Activated naive CD8-positive, alpha-beta T cell treated with anti-CD3 and anti-CD28 coated beads, Interleukin-2, amount 10 ng/mL, durations not matched to agents 7 days and 5 days (primary cell): ENCODE results near the gene F12. TPM values are rescaled to one million over a fixed set of nuclear protein-coding genes. Genes with fewer than 3 reads are reported as not detected.
A peak's percentile ranks its signal among the peaks of the same experiment; 100 is the strongest.

Experiments
- ATAC-seq: fragments of 150-1000 bp; cut with Tn5 transposase; one replicate; pipeline ENCODE4 v1.10.0; 2021; ENCODE audit warnings: low read depth, moderate library complexity
- POLR2A ChIA-PET: fragments of 350-600 bp; sonication (Branson Sonifier 250); formaldehyde crosslinking; loops from one replicate; lab custom pipeline; 2021; ENCODE audit warnings: antibody characterized with exemption; lab: Charles Lee
- DNase-seq: peaks from one replicate; pipeline ENCODE4 v3.0.0; 2021
- H3K27ac Mint-ChIP-seq: one replicate; pipeline ENCODE4 v1.8.0; 2022; ENCODE audit warnings: mild to moderate bottlenecking, mixed read lengths
- H3K27me3 Mint-ChIP-seq: one replicate; pipeline ENCODE4 v1.8.0; 2022; ENCODE audit warnings: mild to moderate bottlenecking, moderate library complexity, mixed read lengths
- H3K36me3 Mint-ChIP-seq: one replicate; pipeline ENCODE4 v1.8.0; 2021; ENCODE audit warnings: mild to moderate bottlenecking, mixed read lengths
- H3K4me1 Mint-ChIP-seq: one replicate; pipeline ENCODE4 v1.8.0; 2021; ENCODE audit warnings: mixed read lengths
- H3K4me3 Mint-ChIP-seq: one replicate; pipeline ENCODE4 v1.8.0; 2022; ENCODE audit warnings: mild to moderate bottlenecking, moderate library complexity, mixed read lengths
- H3K9me3 Mint-ChIP-seq: one replicate; pipeline ENCODE4 v1.8.0; 2021; ENCODE audit warnings: mixed read lengths
- total RNA-seq, 2 experiments: library from RNA; stranded (reverse); gene quantifications; one replicate each; pipeline ENCODE4 v1.2.3, GENCODE V29; 2021

F12 gene
- total RNA-seq, 2 experiments from 2014 or later: 2.2 to 2.8 TPM

DNA sequence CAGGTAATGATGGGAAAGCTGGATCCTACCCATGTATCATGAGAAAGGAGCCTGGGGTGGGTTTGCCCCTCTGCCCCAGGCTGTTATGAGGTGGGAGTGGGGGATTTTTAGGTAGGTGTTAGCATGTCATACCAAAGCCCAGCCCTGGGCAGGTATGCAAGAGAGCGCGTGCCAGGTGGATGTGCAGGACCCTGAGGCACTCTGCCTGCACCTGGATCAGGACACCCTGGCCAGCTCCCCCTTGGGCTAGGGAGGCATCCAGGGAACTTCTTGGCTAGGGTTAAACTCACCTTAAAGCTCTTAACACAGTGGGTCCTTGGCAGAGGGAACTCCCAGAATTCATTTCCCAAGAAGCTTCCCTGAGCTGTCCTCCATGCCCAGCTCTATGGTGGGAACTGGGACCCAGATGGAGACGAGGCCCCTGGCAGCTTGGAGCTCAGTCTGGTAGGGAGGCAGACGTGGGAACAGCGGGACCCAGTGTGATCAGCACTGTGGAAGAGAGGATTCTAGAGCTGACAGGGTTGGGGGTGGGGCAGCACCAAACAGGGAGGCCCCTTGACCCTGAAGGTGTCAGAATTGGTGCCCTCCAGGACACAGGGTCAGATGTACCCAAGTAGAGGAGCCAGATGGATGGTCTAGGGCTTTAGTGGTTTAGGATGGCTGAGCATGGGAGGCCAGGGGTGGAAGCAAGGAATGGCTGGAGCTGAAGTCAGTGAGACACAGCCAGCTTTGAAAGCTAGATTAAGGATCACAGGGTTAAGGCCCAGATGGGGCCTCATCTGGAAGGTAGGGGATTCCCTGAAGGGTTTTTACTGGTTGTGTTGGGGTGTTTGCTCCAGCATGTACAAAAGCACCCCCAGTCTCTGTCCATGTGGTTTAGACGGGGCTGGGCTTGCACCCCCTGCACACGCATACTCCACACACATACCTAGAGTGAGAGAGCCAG lies 35.0 kb upstream of the F12 start:
- POLR2A ChIA-PET: interaction anchor here (0.8 to 12.5 kb wide), 9 partner anchors 7 to 73 kb away, joined by 4 to 312 read pairs (median 18); partner anchors contain the start of gene GRK6
- peaks cover 38% of the 10 kb centered on the region for H3K4me1 Mint-ChIP-seq
- H3K9me3 Mint-ChIP-seq: no peaks in the 10 kb centered on the region
- H3K27me3 Mint-ChIP-seq: no peaks in the 10 kb centered on the region
- DNase-seq (peak; percentile 43), ATAC-seq (no peak)
- peaks cover 10% of the 10 kb centered on the region for H3K36me3 Mint-ChIP-seq
- no peak overlapping the region for H3K4me3 Mint-ChIP-seq
- H3K27ac Mint-ChIP-seq: peak overlapping the region; percentile 67

DNA sequence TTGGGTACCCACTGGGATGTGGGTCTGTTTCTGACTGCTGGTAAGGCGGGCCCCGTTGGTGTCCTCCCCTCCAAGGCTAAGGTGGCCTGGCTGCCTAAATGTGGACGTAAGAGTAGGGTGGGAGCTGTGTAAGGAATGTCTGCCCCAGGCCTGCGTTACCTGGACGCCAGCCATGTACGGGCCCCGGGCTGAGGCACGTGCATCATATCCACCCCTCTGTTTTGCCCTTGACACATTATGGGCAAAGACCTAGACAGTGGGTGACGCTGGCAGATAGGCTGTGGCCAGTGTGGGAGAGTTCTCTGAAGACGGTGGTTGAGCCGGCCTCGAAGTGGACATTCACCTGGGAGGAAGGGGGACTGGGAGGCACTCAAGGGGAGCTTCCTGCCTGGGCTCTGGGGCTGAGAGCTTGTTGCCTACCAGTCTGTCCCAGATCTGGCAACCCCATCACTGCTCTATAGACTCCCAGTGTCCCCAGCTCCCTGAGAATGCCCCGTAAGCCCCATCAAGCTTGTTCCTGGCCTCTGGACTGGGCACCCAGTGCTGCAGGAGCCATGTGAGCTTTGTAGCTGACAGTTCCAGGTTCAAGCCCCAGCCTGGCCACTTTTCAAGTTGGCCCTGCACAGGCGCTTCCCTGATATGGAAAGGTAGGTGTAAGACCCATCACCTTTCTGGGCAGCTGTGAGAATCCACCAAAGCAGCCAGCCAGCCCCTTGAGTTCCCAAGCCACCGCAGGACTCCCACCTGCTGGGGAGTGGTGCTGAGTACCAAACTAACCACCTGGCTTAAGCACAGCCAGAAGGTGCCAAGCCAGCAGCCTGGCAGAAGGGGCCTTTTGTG lies 34.0 kb upstream of the F12 start:
- Mint-ChIP-seq H3K27me3 (no peaks in the 10 kb centered on the region), H3K9me3 (no peaks in the 10 kb centered on the region), H3K27ac (peak overlapping the region; percentile 30), H3K4me1 (peaks cover 38% of the 10 kb centered on the region), H3K4me3 (no peak overlapping the region), H3K36me3 (peaks cover 11% of the 10 kb centered on the region)
- POLR2A ChIA-PET: interaction anchor here (0.8 to 12.5 kb wide), 6 partner anchors 6 to 54 kb away, joined by 4 to 312 read pairs (median 26); partner anchors contain the start of gene GRK6
- ATAC-seq (no peak), DNase-seq (no peak)

DNA sequence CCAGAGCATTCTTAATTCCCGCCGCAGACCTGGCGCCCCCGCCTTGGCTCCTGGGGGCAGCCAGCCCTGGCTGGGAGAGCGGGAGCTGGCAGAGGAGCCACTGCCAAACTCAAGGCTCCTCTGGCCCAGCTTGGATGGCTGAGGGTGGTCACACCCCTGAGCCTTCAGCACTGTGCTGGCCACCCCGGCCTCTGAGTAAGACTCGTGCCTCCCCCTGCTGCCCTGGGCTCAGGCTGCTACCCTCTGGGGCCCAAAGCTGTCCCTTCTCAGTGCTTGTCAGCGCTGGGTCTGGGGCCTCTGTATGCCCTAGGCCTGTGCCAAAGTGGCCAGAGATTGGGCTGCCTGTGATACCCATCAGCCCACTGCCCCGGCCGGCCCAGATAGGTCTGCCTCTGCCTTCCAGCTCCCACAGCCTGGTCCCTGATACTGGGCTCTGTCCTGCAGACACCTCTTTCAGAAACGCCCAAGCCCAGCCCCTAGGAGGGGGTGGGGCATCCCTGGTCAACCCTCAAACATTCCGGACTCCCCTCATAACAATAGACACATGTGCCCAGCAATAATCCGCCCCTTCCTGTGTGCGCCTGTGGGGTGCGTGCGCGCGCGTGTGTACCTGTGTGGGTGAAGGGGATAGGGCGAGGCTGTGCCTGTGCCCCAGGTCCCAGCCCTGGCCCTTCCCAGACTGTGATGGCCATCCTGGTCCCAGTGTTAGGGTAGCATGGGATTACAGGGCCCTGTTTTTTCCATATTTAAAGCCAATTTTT lies 32.9 kb upstream of the F12 start:
- no peak overlapping the region for H3K4me3 Mint-ChIP-seq
- no peak for ATAC-seq
- H3K36me3 Mint-ChIP-seq: peaks cover 19% of the 10 kb centered on the region
- H3K9me3 Mint-ChIP-seq: no peaks in the 10 kb centered on the region
- DNase-seq: peak; percentile 28
- H3K4me1 Mint-ChIP-seq: peaks cover 34% of the 10 kb centered on the region
- POLR2A ChIA-PET: interaction anchor here (1.0 to 12.5 kb wide), 4 partner anchors 12 to 39 kb away, joined by 4 to 312 read pairs (median 65); partner anchors contain the start of gene GRK6
- no peaks in the 10 kb centered on the region for H3K27me3 Mint-ChIP-seq
- H3K27ac Mint-ChIP-seq: no peak overlapping the region

DNA sequence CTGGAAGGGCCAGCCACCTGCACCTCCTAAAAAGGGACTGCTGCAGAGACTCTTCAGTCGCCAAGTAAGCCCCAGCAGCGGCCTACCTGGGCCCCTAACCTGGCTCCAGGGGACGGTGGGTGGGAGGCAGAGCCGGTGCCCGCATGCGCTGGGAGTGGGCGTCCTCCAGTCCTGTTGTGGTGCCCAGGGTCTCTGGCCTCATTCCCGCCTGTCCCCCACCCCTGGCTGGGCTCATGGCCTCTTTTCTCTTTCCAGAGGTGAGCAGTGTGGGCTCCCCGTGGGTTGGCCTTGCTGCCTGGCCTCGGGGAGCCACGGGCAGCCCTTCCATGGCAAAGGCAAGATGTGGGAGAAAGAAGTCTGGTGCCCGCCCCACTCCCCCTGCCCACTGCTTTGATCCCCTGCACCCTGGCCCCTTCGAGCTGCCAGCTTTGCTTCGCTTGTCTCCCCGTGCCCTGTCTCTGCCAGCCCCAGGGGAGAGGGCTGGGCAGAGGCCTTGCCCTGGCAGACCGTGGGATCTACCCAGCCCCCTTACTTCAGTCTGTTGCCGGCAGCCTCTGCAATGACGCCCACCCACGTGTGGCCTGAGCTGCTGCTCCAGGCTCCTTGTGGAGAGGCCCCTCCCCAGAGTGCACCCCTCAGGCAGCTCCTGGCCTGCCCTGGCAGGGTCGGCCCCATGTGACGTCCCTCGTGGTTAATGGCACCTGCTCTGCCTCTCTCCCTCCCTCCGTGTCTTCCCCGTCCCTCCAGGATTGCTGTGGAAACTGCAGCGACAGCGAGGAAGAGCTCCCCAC lies 31.8 kb upstream of the F12 start:
- Mint-ChIP-seq H3K27me3 (no peaks in the 10 kb centered on the region), H3K9me3 (no peaks in the 10 kb centered on the region), H3K4me1 (peaks cover 35% of the 10 kb centered on the region), H3K27ac (no peak overlapping the region), H3K36me3 (peaks cover 22% of the 10 kb centered on the region), H3K4me3 (no peak overlapping the region)
- POLR2A ChIA-PET: interaction anchor here (0.8 to 12.5 kb wide), 5 partner anchors 11 to 37 kb away, joined by 3 to 312 read pairs (median 8); partner anchors contain the start of gene GRK6
- ATAC-seq (no peak), DNase-seq (no peak)

DNA sequence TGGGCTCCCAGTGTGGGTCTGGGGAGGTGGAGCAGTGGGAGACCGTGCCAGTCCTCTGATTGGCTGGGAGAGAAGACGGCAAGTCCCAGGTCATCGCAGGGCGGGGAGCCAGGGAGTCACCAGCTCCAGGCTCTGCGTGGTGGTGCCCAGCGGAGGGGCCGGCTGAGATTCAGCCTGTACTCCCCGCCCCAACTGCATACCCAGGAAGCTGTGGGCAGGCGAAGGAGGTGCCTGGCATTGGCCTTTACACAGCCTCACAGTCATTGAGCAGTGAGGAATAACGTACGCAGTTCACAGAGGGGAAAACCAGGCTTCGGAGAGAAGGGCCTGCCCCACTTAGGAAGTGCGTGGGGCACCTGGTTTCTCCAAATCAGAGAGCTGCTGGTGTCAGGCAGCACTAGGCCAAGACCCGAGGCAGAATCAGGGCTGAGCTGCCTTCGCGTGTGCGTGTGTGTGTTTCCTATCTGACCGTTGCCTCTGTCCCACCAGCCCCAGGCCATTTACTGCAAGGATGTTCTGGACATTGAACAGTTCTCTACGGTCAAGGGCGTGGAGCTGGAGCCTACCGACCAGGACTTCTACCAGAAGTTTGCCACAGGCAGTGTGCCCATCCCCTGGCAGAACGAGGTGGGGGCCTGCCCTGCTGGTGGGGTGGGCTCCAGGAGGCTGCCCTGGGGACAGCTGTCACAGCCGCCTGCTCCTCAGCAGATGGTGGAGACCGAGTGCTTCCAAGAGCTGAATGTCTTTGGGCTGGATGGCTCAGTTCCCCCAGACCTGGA lies 31.0 kb upstream of the F12 start:
- Mint-ChIP-seq H3K9me3 (no peaks in the 10 kb centered on the region), H3K36me3 (peaks cover 26% of the 10 kb centered on the region), H3K4me1 (peaks cover 28% of the 10 kb centered on the region), H3K4me3 (no peak overlapping the region), H3K27me3 (no peaks in the 10 kb centered on the region), H3K27ac (peak overlapping the region; percentile 6)
- ATAC-seq (peak; percentile 4), DNase-seq (peak; percentile 31)
- POLR2A ChIA-PET: interaction anchor here (0.8 to 12.5 kb wide), 3 partner anchors 10 to 36 kb away, joined by 3 to 312 read pairs (median 19); partner anchors contain the start of gene GRK6

DNA sequence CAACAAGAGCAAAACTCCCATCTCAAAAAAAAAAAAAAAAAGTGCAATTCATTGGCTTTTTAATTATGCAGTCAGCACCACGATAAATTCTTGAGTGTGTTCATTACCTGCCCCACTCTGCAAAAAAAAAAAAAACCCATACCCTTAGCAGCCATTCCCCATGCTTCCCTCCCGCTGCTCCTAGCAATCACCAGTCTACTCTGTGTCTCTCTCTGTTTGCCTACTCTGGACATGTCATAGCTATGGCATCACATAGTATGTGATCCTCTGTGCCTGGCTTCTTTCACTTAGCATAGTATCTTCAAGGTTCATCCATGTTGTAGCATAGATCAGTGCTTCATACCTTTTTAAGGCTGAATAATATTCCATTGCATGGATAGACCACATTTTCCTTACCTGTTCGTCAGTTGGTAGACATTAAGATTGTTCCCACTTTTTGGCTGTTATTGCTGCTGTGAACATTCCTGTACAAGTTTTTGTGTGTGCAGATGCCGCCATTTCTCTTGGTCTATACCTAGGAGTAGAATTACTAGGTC lies 30.2 kb upstream of the F12 start:
- ATAC-seq (no peak), DNase-seq (no peak)
- no peaks in the 10 kb centered on the region for H3K9me3 Mint-ChIP-seq
- POLR2A ChIA-PET: interaction anchor here (0.6 to 12.5 kb wide), 5 partner anchors 8 to 46 kb away, joined by 3 to 312 read pairs (median 7); partner anchors contain the start of gene GRK6
- H3K4me3 Mint-ChIP-seq: no peak overlapping the region
- peaks cover 30% of the 10 kb centered on the region for H3K36me3 Mint-ChIP-seq
- peak overlapping the region; percentile 22 for H3K27ac Mint-ChIP-seq
- no peaks in the 10 kb centered on the region for H3K27me3 Mint-ChIP-seq
- peaks cover 25% of the 10 kb centered on the region for H3K4me1 Mint-ChIP-seq

DNA sequence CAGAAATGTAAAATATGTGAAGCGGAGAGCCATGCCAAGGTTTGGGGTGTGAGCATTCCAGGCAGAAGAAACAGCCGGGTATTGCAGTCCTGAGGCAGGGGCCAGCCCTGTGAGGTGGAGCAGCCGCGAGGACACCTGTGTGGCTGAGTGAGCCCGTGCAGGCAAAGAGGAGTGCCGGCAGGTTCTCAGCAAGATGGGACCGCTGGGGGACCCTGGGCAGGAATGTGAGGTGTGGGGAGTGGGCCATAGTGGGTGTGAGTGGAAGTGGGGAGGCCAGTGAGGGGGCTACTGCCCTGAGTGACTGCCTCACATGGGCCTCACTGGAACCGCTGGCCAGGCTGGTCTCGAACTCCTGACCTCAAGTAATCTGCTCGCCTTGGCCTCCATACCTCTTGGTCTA lies 29.1 kb upstream of the F12 start:
- Mint-ChIP-seq H3K4me3 (no peak overlapping the region), H3K27me3 (no peaks in the 10 kb centered on the region), H3K9me3 (no peaks in the 10 kb centered on the region), H3K27ac (no peak overlapping the region), H3K36me3 (peaks cover 34% of the 10 kb centered on the region), H3K4me1 (peaks cover 24% of the 10 kb centered on the region)
- DNase-seq (no peak), ATAC-seq (no peak)
- POLR2A ChIA-PET: interaction anchor here (1.5 to 3.5 kb wide), 3 partner anchors 7 to 34 kb away, joined by 4 to 21 read pairs (median 19); partner anchors contain the start of gene PRR7

DNA sequence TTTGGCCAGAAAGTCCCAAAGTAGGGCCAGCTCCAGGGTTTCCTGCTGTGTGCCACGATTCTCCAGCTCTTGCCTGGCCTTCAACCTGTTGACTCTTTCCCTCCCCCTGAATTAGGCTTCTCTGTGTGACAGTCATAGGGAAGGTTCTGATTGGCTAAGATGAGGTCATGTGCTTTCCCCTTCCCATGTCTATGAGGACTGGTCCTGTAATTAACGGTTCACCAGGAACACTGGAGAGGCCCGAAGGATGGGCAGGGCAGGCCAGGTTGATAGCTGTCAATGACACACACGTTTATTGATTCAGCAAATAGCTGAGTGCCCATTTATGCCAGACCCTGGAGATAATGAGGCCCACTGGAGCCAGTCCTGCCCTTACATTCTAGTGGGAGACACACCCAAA lies 28.3 kb upstream of the F12 start:
- Mint-ChIP-seq H3K27me3 (no peaks in the 10 kb centered on the region), H3K4me3 (no peak overlapping the region), H3K36me3 (peaks cover 39% of the 10 kb centered on the region), H3K4me1 (peaks cover 26% of the 10 kb centered on the region), H3K27ac (peak overlapping the region; percentile 48), H3K9me3 (no peaks in the 10 kb centered on the region)
- POLR2A ChIA-PET: interaction anchor here (0.8 to 3.5 kb wide), 9 partner anchors 8 to 47 kb away, joined by 3 to 21 read pairs (median 4); partner anchors contain the start of genes GRK6 and PRR7
- ATAC-seq: no peak
- DNase-seq: no peak

DNA sequence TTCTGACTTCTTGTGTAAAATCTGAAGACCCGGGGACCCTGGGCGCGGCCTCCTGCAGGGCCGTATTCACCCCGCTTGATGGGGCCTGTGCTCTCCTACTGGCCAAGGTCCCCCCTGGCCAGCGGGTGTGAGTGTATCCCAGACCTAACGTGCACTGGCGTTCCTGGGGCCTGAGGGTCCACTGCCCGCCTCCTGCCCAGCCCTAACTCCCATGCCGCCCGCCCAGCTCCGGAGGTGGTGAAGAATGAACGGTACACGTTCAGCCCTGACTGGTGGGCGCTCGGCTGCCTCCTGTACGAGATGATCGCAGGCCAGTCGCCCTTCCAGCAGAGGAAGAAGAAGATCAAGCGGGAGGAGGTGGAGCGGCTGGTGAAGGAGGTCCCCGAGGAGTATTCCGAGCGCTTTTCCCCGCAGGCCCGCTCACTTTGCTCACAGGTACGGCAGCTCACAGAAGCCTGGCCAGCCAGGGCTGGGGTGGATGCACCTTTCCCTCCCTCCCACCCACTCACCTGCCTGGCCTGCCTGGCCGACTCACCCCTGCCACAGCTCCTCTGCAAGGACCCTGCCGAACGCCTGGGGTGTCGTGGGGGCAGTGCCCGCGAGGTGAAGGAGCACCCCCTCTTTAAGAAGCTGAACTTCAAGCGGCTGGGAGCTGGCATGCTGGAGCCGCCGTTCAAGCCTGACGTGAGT lies 26.6 kb upstream of the F12 start:
- H3K4me1 Mint-ChIP-seq: peaks cover 35% of the 10 kb centered on the region
- peaks cover 44% of the 10 kb centered on the region for H3K36me3 Mint-ChIP-seq
- no peak overlapping the region for H3K4me3 Mint-ChIP-seq
- no peaks in the 10 kb centered on the region for H3K9me3 Mint-ChIP-seq
- DNase-seq: no peak
- POLR2A ChIA-PET: interaction anchor here (0.6 to 2.9 kb wide), 2 partner anchors 9 to 39 kb away, joined by 3 to 21 read pairs; partner anchors contain the start of gene PRR7
- no peak overlapping the region for H3K27ac Mint-ChIP-seq
- H3K27me3 Mint-ChIP-seq: no peaks in the 10 kb centered on the region
- no peak for ATAC-seq

DNA sequence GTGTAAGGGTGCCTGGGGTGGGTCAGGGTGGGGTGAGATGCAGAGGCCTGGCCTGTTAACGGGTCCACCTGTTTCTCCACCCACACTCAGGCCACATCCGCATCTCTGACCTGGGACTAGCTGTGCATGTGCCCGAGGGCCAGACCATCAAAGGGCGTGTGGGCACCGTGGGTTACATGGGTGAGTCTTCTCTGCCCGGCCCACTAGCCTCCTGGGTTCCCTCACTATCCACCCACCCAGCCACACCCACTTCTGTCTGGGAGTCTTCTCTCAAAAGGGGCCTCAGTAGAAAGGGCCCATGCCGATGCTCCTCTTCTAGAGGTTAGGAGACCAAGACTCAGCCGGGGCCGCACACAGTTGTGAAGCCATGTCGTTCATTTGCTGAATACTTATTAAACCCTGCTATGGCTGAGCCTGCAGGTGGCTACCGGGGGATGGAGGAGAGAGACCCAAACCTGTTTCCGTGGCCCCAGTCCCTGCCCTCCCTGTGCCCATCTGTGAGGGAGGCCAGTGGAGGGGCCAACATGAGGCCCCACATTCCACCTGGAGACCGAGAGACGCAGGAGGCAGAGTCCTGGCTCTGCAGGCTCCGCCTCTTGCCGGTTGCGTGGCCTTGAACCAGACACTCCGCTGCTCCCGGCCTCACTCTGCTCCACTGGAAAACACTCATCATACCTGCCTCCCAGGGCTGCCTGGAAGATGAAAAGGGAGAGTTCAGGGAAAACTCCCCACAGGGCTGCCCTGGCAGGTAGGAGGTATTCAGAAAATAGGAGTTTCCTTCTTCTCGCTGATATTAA lies 25.8 kb upstream of the F12 start:
- POLR2A ChIA-PET: interaction anchor here (0.8 to 10.7 kb wide), 5 partner anchors 10 to 45 kb away, joined by 3 to 312 read pairs (median 3); partner anchors contain the start of gene PRR7
- H3K4me3 Mint-ChIP-seq: no peak overlapping the region
- no peak for DNase-seq
- ATAC-seq: no peak
- no peaks in the 10 kb centered on the region for H3K9me3 Mint-ChIP-seq
- peaks cover 50% of the 10 kb centered on the region for H3K36me3 Mint-ChIP-seq
- no peaks in the 10 kb centered on the region for H3K27me3 Mint-ChIP-seq
- H3K4me1 Mint-ChIP-seq: peaks cover 43% of the 10 kb centered on the region
- peak overlapping the region; percentile 34 for H3K27ac Mint-ChIP-seq
